ENCODE results near the gene SDHAF1.

DNA sequence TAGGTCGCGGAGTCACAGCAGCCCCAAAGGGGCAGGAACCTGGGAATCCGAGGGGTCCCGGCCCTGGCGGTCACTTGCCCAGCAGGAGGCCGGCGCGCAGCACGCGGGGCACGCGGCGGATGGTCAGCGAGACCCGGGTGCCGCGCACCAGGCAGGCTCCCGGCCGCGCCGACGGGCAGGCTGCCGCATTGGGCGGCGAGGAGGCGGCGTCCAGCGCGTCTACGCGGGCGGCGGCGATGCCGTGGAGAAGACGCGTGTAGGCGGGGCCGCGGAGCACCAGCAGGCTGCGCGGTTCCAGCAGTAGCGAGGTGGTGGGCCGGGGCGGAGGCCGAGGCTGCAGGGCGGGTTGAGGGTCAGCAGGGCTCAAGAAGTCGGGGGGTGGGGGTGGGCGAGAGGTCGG is 14.2 kb downstream of the SDHAF1 start:
- TF ChIP-seq, protein P1, sequence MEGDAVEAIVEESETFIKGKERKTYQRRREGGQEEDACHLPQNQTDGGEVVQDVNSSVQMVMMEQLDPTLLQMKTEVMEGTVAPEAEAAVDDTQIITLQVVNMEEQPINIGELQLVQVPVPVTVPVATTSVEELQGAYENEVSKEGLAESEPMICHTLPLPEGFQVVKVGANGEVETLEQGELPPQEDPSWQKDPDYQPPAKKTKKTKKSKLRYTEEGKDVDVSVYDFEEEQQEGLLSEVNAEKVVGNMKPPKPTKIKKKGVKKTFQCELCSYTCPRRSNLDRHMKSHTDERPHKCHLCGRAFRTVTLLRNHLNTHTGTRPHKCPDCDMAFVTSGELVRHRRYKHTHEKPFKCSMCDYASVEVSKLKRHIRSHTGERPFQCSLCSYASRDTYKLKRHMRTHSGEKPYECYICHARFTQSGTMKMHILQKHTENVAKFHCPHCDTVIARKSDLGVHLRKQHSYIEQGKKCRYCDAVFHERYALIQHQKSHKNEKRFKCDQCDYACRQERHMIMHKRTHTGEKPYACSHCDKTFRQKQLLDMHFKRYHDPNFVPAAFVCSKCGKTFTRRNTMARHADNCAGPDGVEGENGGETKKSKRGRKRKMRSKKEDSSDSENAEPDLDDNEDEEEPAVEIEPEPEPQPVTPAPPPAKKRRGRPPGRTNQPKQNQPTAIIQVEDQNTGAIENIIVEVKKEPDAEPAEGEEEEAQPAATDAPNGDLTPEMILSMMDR (IDR thresholded peaks at IDR 0.05; ENCODE audit: insufficient read depth, low read length): no peak
- TF ChIP-seq POLR2AphosphoS5 (IDR thresholded peaks at IDR 0.05; ENCODE audit: low read depth): no peak
- TF ChIP-seq GABPA (IDR thresholded peaks at IDR 0.05; ENCODE audit: low read depth): no peak
- TF ChIP-seq, protein P2, sequence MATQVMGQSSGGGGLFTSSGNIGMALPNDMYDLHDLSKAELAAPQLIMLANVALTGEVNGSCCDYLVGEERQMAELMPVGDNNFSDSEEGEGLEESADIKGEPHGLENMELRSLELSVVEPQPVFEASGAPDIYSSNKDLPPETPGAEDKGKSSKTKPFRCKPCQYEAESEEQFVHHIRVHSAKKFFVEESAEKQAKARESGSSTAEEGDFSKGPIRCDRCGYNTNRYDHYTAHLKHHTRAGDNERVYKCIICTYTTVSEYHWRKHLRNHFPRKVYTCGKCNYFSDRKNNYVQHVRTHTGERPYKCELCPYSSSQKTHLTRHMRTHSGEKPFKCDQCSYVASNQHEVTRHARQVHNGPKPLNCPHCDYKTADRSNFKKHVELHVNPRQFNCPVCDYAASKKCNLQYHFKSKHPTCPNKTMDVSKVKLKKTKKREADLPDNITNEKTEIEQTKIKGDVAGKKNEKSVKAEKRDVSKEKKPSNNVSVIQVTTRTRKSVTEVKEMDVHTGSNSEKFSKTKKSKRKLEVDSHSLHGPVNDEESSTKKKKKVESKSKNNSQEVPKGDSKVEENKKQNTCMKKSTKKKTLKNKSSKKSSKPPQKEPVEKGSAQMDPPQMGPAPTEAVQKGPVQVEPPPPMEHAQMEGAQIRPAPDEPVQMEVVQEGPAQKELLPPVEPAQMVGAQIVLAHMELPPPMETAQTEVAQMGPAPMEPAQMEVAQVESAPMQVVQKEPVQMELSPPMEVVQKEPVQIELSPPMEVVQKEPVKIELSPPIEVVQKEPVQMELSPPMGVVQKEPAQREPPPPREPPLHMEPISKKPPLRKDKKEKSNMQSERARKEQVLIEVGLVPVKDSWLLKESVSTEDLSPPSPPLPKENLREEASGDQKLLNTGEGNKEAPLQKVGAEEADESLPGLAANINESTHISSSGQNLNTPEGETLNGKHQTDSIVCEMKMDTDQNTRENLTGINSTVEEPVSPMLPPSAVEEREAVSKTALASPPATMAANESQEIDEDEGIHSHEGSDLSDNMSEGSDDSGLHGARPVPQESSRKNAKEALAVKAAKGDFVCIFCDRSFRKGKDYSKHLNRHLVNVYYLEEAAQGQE (IDR thresholded peaks at IDR 0.05; ENCODE audit: insufficient replicate concordance, low read depth): no peak
- TF ChIP-seq SPI1 (IDR thresholded peaks at IDR 0.05; ENCODE audit: borderline replicate concordance, low read depth): no peak

All from HL-60 (cell line).